H1 (cell line): ENCODE measurements around the gene PVALB. TPM values are rescaled to one million over a fixed set of nuclear protein-coding genes. Genes with fewer than 3 reads are reported as not detected.

Experiments
- CTCF ChIA-PET: fragments of 300-600 bp; sonication (Branson Sonifier 250); formaldehyde crosslinking; loops from one replicate; lab custom pipeline; 2021; ENCODE audit not compliant: partially characterized antibody; lab: Charles Lee
- POLR2A ChIA-PET: fragments of 300-600 bp; sonication (Branson Sonifier 250); formaldehyde crosslinking; loops from one replicate; lab custom pipeline; 2021; ENCODE audit warnings: inconsistent platforms; ENCODE audit not compliant: partially characterized antibody; lab: Charles Lee
- DNase-seq, 2 experiments: peaks; one replicate each; pipeline versions ENCODE4 v3.0.0 to v3.0.0-alpha.2; 2010 to 2022; ENCODE audit warnings: low spot score in 2 of 2, low read depth in 1 of 2, mixed read lengths in 1 of 2
- FAIRE-seq: peaks from 2 replicates; lab custom pipeline; 2011; peaks lifted over from hg19 to GRCh38; lab: Jason Lieb, UNC
- H2AFZ ChIP-seq: 2 replicates; pipeline ENCODE4 v1.8.1; 2012; ENCODE audit warnings: low read length, inconsistent platforms
- H2AK5ac ChIP-seq: 2 replicates; pipeline ENCODE4 v1.6.1; 2013; ENCODE audit warnings: low read depth, low read length
- H2BK120ac ChIP-seq: replicated peaks from 2 replicates; pipeline ENCODE3; 2013; ENCODE audit warnings: low read depth, low read length, inconsistent platforms
- H2BK12ac ChIP-seq: 2 replicates; pipeline ENCODE4 v1.6.1; 2013; ENCODE audit warnings: low read depth, low read length
- H2BK15ac ChIP-seq: 2 replicates; pipeline ENCODE4 v1.6.1; 2013; ENCODE audit warnings: low read length
- H2BK20ac ChIP-seq: 2 replicates; pipeline ENCODE4 v1.6.1; 2013; ENCODE audit warnings: low read length
- H2BK5ac ChIP-seq: 2 replicates; pipeline ENCODE4 v1.6.1; 2013; ENCODE audit warnings: low read depth, low read length
- H3K14ac ChIP-seq: 2 replicates; pipeline ENCODE4 v1.6.1; 2013; ENCODE audit warnings: inconsistent platforms; ENCODE audit not compliant: insufficient read length
- H3K18ac ChIP-seq: 2 replicates; pipeline ENCODE4 v1.6.1; 2013; ENCODE audit warnings: low read length; ENCODE audit errors: extremely low read depth
- H3K23ac ChIP-seq: 2 replicates; pipeline ENCODE4 v1.6.1; 2013; ENCODE audit warnings: inconsistent platforms; ENCODE audit not compliant: insufficient read length
- H3K23me2 ChIP-seq: 2 replicates; pipeline ENCODE4 v1.6.1; 2013; ENCODE audit warnings: low read depth, low read length
- H3K27ac ChIP-seq: 2 replicates; pipeline ENCODE4 v1.6.1; 2011; ENCODE audit warnings: low read depth, low read length, inconsistent platforms
- H3K27me3 ChIP-seq, 4 experiments: replicated peaks in 1 of 4; 1 replicate in 1 of 4; 2 replicates in 3 of 4; pipeline versions ENCODE4 v1.6.1 to v1.8.1; 2011 to 2013; ENCODE audit warnings: low read length in 3 of 4, mild to moderate bottlenecking in 3 of 4, inconsistent platforms in 2 of 4, mixed read lengths in 2 of 4, moderate library complexity in 1 of 4; ENCODE audit not compliant: control insufficient read depth in 3 of 4, insufficient read depth in 3 of 4; ENCODE audit errors: extremely low read depth in 1 of 4
- H3K36me3 ChIP-seq, 4 experiments: 2 replicates each; pipeline versions ENCODE4 v1.6.1 to v1.8.1; 2011 to 2013; ENCODE audit warnings: mild to moderate bottlenecking in 4 of 4, low read length in 3 of 4, moderate library complexity in 2 of 4, control low read depth in 1 of 4, inconsistent platforms in 1 of 4; ENCODE audit not compliant: insufficient read depth in 4 of 4, control insufficient read depth in 2 of 4
- H3K4ac ChIP-seq: replicated peaks from 2 replicates; pipeline ENCODE3; 2013; ENCODE audit warnings: low read length, low read depth, mixed read lengths, inconsistent platforms; ENCODE audit not compliant: insufficient read length
- H3K4me1 ChIP-seq, 4 experiments: replicated peaks in 1 of 4; 1 replicate in 1 of 4; 2 replicates in 3 of 4; pipeline versions ENCODE4 v1.6.1 to v1.8.1; 2011 to 2013; ENCODE audit warnings: low read length in 3 of 4, inconsistent platforms in 2 of 4, mixed read lengths in 1 of 4; ENCODE audit not compliant: insufficient read depth in 4 of 4, control insufficient read depth in 3 of 4
- H3K4me2 ChIP-seq, 2 experiments: 2 replicates each; pipeline versions ENCODE4 v1.6.1 to v1.8.1; 2011 to 2013; ENCODE audit warnings: low read depth in 2 of 2, low read length in 2 of 2, control low read depth in 1 of 2, inconsistent platforms in 1 of 2, mild to moderate bottlenecking in 1 of 2; ENCODE audit not compliant: insufficient read depth in 1 of 2
- H3K4me3 ChIP-seq, 4 experiments: fragments of 200-600, 300-600 bp in 1 of 4; sonication (generic), shearing (Covaris generic), sonication (Bioruptor Twin) in 1 of 4; 2 replicates each; pipeline versions ENCODE4 v1.5.1 to v1.8.1; 2011 to 2016; ENCODE audit warnings: low read length in 4 of 4, low read depth in 3 of 4, control low read depth in 2 of 4, inconsistent platforms in 2 of 4, mild to moderate bottlenecking in 2 of 4, mixed read lengths in 1 of 4, moderate library complexity in 1 of 4; ENCODE audit not compliant: insufficient read depth in 2 of 4; ENCODE audit errors: extremely low read depth in 1 of 4
- H3K56ac ChIP-seq: replicated peaks from 2 replicates; pipeline ENCODE3; 2013; ENCODE audit warnings: low read depth, mild to moderate bottlenecking, mixed read lengths, low read length, inconsistent platforms; ENCODE audit not compliant: insufficient read length
- H3K79me1 ChIP-seq: 2 replicates; pipeline ENCODE4 v1.6.1; 2013; ENCODE audit warnings: low read depth, low read length, control low read depth
- H3K79me2 ChIP-seq, 2 experiments: 2 replicates each; pipeline versions ENCODE4 v1.6.1 to v1.8.1; 2012 to 2013; ENCODE audit warnings: low read length in 2 of 2, mild to moderate bottlenecking in 2 of 2, inconsistent platforms in 1 of 2; ENCODE audit not compliant: insufficient read depth in 2 of 2, control insufficient read depth in 1 of 2
- H3K9ac ChIP-seq, 4 experiments: replicated peaks in 1 of 4; 1 replicate in 1 of 4; 2 replicates in 3 of 4; pipeline versions ENCODE4 v1.6.1 to v1.8.1; 2011 to 2013; ENCODE audit warnings: low read depth in 3 of 4, low read length in 3 of 4, control low read depth in 2 of 4, mild to moderate bottlenecking in 2 of 4, moderate library complexity in 2 of 4, inconsistent platforms in 1 of 4; ENCODE audit errors: extremely low read depth in 1 of 4
- H3K9me3 ChIP-seq, 2 experiments: 2 replicates each; pipeline versions ENCODE4 v1.6.1 to v1.8.1; 2012 to 2013; ENCODE audit warnings: mild to moderate bottlenecking in 2 of 2, moderate library complexity in 2 of 2, control low read depth in 1 of 2, inconsistent platforms in 1 of 2, low read depth in 1 of 2, low read length in 1 of 2, mixed read lengths in 1 of 2; ENCODE audit not compliant: insufficient read depth in 2 of 2
- H4K20me1 ChIP-seq, 2 experiments: replicated peaks in 1 of 2; 2 replicates each; pipeline versions ENCODE3 to v1.8.1; 2011 to 2013; ENCODE audit warnings: inconsistent platforms in 2 of 2, low read length in 2 of 2, mild to moderate bottlenecking in 1 of 2; ENCODE audit not compliant: insufficient read depth in 2 of 2, control insufficient read depth in 1 of 2
- H4K5ac ChIP-seq: 2 replicates; pipeline ENCODE4 v1.6.1; 2013; ENCODE audit warnings: low read length, low read depth, mixed read lengths, inconsistent platforms; ENCODE audit not compliant: insufficient read length
- H4K8ac ChIP-seq: 2 replicates; pipeline ENCODE4 v1.8.0; 2013; ENCODE audit warnings: mild to moderate bottlenecking, moderate library complexity, low read length, inconsistent platforms; ENCODE audit not compliant: insufficient read depth; ENCODE audit errors: extremely low read depth
- H4K91ac ChIP-seq: replicated peaks from 2 replicates; pipeline ENCODE3; 2013; ENCODE audit warnings: low read length, mixed read lengths, inconsistent platforms; ENCODE audit not compliant: insufficient read length
- E2F6 ChIP-seq: IDR thresholded peaks from 2 replicates; pipeline ENCODE4 v1.6.1; 2012; ENCODE audit warnings: inconsistent platforms
- SP1 ChIP-seq: IDR thresholded peaks from 2 replicates; pipeline ENCODE4 v1.6.1; 2011; ENCODE audit warnings: low read depth, low read length
- YY1 ChIP-seq: IDR thresholded peaks from 2 replicates; pipeline ENCODE4 v1.6.1; 2011; ENCODE audit warnings: low read depth, mild to moderate bottlenecking, low read length
- WGBS, 2 experiments: shearing (Covaris generic) in 1 of 2; methylation state at CpG; one replicate each; pipeline versions ENCODE4 v1.1.6 to v1.1.7; 2013 to 2015; ENCODE audit warnings: low lambda C conversion rate in 2 of 2, mixed read lengths in 2 of 2, inconsistent platforms in 1 of 2, low coverage in 1 of 2, missing lambda C conversion rate in 1 of 2; ENCODE audit not compliant: insufficient replicate concordance in 2 of 2, insufficient coverage in 1 of 2, insufficient read length in 1 of 2; ENCODE audit errors: extremely low coverage in 1 of 2, missing lambda C conversion rate in 1 of 2; 5-methylcytosine and 5-hydroxymethylcytosine counted together
- polyA plus RNA-seq, 7 experiments: library from polyadenylated mRNA; depleted of rRNA in 3 of 7; stranded (reverse) in 5 of 7; unstranded in 2 of 7; fragments of >200 nt in 5 of 7; fragments of 200-250 nt in 2 of 7; gene quantifications; 1 replicate in 5 of 7; 2 replicates in 1 of 7; 4 replicates in 1 of 7; pipeline versions ENCODE4 v1.2.1 to v1.2.3, GENCODE V29; 2011 to 2013; ENCODE audit warnings: missing spikeins in 2 of 7, mixed read lengths in 2 of 7
- total RNA-seq: library from RNA; stranded (reverse); fragmentation: NEBNext Ultra II Directional; extraction: Animal tissue kit (Norgen Biotek cat#: 25700); gene quantifications from 2 replicates; pipeline ENCODE4 v1.2.1, GENCODE V29; 2021

Gene PVALB
- total and polyA plus RNA-seq, 2 of the 8 experiments (the other 6 are each of a cell fraction or from before 2014, with no cell fraction given) = 1.7 to 5.4 TPM

- Histone ChIP-seq H3K79me2 (no peaks in the 10 kb centered on the region), H2BK20ac (no peak overlapping the region)
- TF ChIP-seq SP1 (peak; percentile 84), E2F6 (no peak), YY1 (0 out of 2 replicates have a peak, but pooled peaks have one; percentile 28)
- TF ChIP-seq, all 59 proteins: peak for 2
- no peak overlapping the region for H3K23ac ChIP-seq
- no peaks in the 10 kb centered on the region for H3K27me3 ChIP-seq
- no peak overlapping the region for H4K8ac ChIP-seq
- H3K18ac ChIP-seq = 0 out of 2 replicates have a peak overlapping the region, but pooled peaks have one; percentile 53
- peak overlapping the region; percentile 78; the same call in 1 of the 2 replicates for H2BK5ac ChIP-seq
- H3K23me2 ChIP-seq = peaks cover 2% of the 10 kb centered on the region; the same call in 1 of the 2 replicates
- no peaks in the 10 kb centered on the region; the same call in 1 of the 2 replicates for H3K79me1 ChIP-seq
- WGBS, 2 experiments = 63% methylated on average over 7 of the region's 7 CpGs; no CpG with 5 or more reads in 1 of the 2 experiments
- H2BK120ac ChIP-seq = no peak overlapping the region
- POLR2A ChIA-PET = no interaction called here
- H2BK15ac ChIP-seq = 0 out of 2 replicates have a peak overlapping the region, but pooled peaks have one; percentile 72
- H4K91ac ChIP-seq = peak overlapping the region; percentile 26
- no peak overlapping the region for H3K14ac ChIP-seq
- no peaks in the 10 kb centered on the region for H4K20me1 ChIP-seq
- no peak overlapping the region for H2AK5ac ChIP-seq
- H2BK12ac ChIP-seq = 0 out of 2 replicates have a peak overlapping the region, but pooled peaks have one; percentile 39
- H3K27ac ChIP-seq = no peak overlapping the region
- H2AFZ ChIP-seq = no peak overlapping the region
- H4K5ac ChIP-seq = no peak overlapping the region
- peaks cover 8 to 23% (median 15%) of the 10 kb centered on the region in 4 experiments for H3K4me1 ChIP-seq
- H3K36me3 ChIP-seq = no peaks in the 10 kb centered on the region
- CTCF ChIA-PET = interaction anchor here (0.7 to 2.6 kb wide), 8 partner anchors 10 to 69 kb away, joined by 3 to 10 read pairs (median 4); no protein-coding TSS in a partner anchor
- no peak overlapping the region for H3K4ac ChIP-seq
- FAIRE-seq (no peak), DNase-seq (peak in 1 of 2 experiments; percentile 51)
- H3K4me2 ChIP-seq = peak overlapping the region; percentile 45 to 53
- H3K56ac ChIP-seq = no peak overlapping the region
- H3K9ac ChIP-seq = no peak overlapping the region
- peak overlapping the region in 3 of 4 experiments; percentile 9 to 26 (median 10); a peak in 2 of 8 replicates for H3K4me3 ChIP-seq
- no peaks in the 10 kb centered on the region for H3K9me3 ChIP-seq
These were observed 20.2 kb downstream of the PVALB start for GRCh38 chr22:36796552-36797175.
